Hematopoietic multipotent progenitor cell treated with erythropoietin and hydrocortisone succinate and interleukin-3 and kit ligand, for 15 days (in vitro differentiated cells): ENCODE measurements around the gene BORCS5.
A peak's percentile ranks its signal among the peaks of the same experiment; 100 is the strongest.

ENCODE experiments used
- DNase-seq: peaks from one replicate; pipeline ENCODE4 v3.0.0-alpha.2; 2015; ENCODE audit warnings: low spot score

Gene BORCS5

DNA sequence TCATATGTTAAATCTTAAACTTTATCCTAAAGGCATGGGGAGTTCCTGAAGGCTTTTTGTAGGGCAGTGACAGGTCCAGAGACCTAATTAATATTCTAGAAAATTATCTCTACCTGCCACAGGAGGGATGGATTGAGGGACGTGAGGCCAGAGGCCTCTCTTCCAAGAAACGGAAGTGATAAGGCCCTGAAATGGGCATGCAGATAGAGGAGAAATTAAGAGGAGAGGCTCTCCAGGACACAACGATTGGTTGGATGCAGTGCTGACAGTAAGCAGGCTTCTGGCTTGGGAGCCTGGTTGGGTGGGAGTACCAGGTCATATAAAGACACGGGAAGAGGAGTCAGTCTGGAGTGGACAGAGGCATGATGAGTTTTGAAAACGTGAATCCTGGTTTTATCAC, 3.1 kb upstream of the BORCS5 start:
- DNase-seq, result peak; percentile 72

DNA sequence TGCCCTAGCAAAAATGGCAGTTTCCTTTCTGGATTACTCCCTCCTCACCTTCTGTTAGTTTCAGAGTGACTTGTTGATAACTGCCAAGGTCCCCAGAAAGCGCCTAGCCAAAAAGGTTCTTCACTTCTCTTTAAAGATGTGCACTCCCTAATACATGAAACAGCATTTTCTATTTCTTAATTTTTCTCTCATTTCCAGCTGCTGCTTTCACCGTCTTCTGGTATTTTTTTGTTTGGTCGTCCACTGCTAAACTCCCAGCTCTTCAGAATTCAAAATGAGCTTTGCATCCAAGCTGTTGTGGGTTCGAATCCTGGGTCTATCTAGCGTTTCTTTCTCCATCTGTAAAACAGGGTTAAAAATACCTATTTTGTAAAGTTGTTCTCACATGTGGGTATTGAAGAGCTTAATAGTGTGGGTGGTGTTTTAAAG, 397 bp upstream of the BORCS5 start:
- DNase-seq, result no peak

DNA sequence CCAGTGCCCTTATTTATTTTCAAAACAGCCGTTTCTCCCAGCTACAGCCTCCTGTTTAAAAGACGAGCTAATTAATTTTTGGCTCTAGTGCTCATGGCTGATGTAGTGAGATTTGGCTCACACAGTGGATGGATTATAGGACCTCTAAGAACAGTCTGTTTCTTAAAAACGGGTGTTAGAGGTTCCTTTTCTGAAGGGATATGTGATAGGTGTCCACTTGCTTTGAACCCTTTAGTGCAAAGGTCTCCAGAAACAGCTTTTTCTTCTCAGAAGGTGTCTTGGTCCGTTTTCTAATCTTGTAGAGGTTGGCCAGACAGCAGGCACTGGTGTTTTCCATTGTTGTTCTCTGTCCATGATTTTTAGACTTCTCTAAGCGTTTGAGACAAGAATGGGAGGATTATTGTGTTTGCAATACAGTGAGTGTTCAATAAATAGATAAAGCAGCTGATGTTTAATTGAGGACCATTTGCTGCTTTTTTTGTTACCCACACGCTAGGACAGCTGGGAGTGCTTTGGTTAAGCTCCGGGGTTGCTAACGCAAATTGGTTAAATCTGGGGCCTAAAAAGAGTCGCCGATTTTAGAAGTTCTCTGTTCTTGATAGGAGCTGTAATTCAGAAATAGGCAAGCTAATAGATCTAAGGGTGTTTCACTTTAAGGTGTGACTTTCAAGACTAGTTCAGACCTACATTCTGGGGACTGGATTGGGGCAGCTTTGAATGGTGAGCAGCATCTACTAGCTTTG, 1.0 kb downstream of the BORCS5 start:
- DNase-seq, result no peak

DNA sequence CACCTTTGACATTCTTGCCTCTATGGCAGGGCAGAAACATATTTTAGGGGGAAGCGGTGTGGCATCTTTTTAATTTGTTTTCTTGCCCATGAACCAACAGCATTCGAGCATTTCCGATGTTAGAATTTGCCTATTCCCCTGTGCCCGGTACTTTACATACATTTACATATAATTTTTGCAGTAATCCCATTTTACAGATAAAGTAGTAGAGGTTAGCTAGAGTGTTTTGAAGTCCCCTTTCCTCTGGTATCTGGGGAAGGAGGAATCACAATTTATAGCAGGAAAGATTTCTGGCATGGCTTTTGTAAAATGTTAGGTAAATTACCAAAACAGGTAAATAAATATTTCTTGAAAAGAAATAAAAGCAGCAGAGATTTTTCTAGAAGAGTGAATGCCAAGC, 1.6 kb downstream of the BORCS5 start:
- no peak for DNase-seq

DNA sequence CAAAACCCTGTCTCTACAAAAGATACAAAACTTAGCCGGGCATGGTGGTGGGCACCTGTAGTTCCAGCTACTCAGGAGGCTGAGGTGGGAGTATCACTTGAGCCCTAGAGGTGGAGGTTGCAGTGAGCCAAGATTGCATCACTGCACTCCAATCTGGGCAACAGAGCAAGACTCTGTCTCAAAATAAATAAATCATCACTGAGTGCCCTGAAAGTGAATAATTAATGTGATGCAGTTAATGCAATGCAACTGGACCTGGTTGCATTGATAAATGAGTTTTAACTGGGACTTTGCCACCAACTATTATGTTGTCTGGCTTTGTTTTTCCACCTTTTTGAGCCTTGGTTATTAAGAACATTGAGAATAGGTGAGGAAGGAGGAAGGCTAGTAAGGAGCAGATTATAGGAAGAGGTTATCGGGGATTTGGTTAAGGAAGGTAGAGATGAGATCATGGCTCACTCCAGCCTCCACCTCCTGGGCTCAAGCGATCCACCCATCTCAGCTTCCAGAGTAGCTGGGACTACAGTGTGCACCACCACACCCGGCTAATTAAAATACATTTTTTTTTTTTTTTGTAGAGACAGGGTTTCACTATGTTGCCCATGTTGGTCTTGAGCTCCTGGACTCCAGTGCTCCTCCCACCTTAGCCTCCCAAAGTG, 8.0 kb downstream of the BORCS5 start:
- no peak for DNase-seq

DNA sequence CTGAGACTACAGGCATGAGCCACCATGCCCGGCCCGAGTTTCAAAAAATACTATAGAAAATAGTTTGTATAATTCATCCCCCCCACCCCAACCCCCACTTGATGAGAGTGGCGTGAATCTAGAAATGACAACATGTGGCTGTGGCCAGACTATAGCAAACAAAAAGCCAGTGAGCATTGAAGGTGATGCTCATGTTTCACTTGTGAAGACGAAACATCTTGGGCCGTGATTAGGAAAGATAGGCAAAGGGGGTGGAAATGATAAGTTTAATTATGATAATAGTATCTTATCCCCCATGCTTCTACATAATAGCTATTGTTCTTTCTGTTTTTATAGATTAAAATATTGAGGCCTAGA, 8.5 kb downstream of the BORCS5 start:
- no peak for DNase-seq

DNA sequence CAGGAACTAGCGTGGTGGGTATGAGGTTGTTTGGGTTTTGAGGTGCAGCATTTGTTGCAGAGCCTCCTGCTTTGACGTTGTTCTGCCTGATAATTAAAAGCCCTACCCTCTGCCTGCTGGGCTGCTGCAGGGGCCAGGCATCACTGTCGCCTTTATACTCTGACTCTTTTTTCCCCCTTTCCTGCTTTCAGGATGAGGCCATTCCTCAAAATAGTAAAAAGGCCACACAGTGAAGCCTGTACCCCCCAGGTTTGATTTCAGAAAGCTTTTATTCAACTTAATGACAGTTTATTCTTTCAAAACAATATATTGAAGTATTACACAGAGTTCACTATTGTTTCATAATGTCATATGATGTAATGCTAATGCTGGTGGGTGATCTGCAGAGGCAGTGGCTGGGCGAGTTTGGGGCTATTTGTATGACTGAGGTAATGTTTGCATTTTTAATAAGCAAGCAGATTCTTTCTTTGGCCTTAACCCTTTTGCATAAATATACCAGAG, 9.1 kb downstream of the BORCS5 start:
- no peak for DNase-seq

DNA sequence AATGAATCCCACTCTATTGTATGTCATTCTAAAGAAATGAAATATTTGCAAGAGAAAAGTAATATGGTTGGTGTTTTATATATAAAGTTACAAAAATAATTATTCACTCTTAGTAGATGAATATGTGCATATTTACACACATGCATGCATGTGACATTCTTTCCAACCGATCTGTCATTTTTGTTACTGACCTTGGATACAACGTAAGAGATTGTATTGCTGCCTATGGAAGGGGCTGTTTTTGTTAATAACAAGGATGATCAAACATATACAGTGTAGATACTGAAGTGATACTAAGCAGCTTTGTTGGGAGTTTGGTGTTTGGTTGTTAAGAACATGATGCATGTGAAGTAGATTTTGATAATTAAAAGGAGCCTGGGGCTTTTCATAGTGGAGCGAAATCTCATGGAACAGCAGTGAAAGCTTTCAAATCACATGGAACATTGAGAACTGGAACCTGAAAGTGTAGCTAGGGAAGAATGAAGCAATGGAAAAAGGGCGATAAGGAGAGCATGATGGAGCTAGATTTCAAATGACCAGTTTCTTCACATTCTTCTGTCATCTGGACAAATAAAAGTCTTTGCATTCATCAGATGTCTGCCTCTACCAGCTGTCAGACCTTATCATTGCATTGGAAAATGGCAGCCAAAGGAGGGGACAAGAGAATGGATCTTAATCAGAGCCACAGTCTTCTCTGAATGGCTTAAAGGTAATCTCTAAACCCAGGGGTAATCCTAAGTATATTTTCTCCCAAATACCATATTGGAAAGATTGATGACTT, 10.0 kb downstream of the BORCS5 start:
- DNase-seq, result no peak

DNA sequence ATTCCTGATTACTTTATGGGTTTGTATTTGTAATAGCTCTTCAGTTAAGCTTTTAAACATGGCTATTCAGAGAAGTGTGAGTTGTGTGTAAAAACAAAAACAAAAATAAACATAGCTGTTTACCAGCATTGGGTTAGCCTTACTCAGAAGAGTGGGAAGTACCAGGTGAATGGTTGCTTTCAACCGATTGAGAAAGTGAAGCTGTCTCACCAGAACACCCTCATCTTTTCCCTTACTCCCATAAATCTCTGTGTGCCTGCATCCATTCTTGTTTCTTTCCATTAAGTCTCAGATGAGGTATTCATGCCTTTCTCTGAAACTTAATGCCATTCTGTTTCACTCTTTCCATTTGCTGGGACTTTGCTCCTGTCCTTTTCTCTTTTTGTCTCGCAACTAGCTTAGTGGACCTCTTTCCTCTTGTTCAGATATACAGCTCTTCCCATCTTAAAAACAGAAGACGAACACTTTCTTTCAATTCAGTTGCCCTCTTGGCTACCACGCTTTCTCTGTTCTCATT, 10.7 kb downstream of the BORCS5 start:
- DNase-seq, result no peak

DNA sequence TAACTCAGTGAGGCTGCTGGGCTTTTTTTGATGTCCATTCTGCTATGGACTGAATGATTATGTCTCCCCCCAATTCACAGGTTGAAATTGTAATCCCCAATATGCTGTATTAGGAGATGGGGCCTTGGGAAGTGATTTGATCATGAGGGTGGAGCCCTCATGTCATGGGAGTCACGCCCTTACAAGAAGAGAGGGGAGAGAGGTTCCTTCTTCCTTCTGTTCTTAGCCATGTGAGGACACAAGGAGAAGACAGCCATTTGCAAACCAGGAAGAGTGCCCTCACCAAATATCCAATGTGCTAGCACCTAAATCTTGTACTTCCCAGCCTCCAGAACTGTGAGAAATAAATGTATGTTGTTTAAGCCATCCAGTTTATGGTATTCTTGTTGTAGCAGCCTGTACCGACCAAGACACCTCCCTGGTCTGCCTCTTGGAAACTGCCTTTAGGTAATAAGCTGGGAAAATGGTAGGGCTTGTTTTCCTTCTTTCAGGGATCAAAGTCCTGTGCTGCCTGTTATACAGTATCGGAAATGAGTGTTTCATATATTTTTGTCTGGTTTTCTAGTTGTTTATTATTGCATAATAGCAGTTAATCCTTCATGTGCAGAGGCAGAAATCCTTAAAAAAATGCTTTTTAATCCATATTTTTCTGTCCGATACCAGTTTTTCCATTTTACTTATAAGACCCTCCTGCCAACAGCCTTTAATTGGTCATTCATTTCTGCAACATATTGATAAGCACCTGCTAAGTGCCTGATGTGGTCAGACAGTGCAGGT, 16.3 kb downstream of the BORCS5 start:
- DNase-seq, result no peak

DNA sequence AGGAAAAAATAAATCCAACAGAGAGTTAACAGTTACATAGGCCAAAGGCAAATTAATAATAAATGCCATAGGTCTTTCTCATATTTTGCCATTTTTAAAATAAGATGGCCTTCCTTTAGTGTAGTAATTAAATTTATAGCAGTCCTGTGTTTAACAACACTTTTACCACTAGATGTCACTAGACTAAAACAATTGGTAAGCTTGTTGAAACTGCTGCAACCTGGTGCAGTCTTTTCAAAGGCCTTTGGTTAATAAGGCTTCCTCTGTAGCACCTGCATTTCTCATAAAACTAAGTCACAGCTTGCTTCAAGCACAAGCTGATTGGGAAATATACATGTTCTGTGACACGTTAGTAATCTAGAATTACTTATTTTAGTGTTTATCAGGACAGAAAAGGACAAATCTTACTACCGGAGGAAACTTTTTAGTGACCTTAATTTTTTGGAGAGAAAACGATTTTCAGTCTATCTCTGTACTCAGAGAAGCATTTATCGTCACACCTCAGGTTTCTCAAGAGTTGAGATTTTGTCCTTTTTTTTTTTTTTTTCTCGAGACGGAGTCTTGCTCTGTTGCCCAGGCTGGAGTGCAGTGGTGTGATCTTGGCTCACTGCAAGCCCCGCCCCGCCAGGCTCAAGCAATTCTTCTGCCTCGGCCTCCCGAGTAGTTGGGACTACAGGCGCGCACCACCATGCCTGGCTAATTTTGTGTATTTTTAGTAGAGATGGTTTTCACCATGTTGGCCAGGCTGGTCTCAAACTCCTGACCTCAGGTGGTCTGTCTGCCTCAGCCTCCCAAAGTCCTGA, 20.0 kb downstream of the BORCS5 start:
- DNase-seq, result peak; percentile 85

DNA sequence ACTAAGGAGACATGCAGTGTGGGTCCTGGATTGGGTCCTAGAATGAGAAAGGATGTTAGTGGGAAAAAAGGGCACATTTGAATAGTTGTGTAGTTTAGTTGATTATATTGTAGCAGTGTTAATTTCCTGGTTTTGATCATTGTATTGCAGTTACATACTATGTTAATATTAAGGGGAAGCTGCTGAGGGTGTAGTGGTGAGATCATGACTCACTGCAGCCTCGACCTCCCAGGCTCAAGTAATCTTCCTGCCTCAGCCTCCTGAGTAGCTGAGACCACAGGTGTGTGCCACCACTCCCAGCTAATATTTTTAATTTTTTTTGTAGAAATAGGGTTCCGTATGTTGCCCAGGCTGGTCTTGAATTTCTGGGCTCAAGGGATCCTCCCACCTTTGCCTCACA, 21.7 kb downstream of the BORCS5 start:
- no peak for DNase-seq

DNA sequence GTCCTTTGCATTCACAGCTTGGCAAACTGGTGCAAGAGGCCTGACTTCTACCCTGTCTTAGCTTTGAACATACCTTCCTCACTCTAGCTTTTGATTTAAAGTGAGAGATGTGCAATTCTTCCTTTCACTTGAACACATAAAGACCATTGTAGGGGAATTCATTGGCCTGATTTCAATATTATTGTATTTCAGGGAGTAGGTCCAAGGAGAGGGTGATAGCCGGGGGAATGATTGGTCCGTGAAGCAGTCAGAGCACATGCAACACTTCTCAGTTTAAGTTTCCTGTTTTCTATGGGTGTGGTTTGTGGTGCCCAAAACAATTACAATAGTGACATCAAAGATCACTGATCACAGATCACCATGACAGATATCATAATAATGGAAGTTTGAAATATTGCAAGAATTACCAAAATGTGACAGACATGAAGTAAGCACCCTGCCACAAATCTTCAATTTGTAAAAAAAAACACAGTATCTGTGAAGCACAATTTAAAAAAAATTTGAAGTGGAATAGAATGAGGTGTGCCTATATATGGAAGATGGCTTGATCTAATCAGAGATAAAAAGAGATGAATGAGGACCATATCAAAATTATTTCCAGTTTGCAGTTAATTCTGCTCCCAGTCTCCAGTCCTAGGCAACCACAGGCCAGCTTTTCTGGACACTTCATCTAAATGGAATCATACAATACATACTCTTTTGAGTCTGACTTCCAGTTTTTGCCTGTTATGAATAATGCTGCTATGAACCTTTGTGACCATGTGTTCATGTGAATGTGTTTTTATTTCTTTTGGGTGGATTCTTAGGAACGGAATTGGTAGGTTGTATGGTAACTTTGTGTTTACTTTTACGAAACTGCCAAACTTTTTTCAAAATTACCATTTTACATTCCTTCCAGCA, 23.2 kb downstream of the BORCS5 start:
- no peak for DNase-seq

DNA sequence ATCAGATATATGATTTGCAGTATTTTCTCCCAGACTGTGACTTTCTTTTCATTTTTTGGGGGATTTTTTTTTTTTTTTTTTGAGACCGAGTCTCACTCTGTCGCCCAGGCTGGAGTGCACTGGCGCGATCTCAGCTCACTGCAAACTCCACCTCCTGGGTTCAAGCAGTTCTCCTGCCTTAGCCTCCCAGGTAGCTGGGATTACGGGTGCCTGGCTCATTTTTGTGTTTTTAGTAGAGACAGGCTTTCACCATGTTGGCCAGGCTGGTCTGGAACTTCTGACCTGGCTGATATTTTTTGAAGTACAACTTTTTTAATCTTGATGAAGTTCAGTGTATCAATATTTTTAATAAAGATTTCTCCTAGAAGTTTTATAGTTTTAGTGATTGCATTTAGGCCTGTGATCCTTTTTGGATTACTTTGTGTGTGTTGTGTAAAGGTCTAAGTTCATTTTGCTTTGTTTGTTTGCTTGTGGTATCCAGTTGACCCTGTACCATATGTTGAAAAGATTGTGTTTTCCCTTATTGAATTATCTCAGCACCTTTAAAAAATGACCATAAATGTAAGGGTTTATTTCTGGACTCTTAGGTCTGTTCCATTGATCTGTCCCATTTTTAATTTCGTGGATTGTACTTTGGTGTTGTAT, 24.2 kb downstream of the BORCS5 start:
- no peak for DNase-seq

DNA sequence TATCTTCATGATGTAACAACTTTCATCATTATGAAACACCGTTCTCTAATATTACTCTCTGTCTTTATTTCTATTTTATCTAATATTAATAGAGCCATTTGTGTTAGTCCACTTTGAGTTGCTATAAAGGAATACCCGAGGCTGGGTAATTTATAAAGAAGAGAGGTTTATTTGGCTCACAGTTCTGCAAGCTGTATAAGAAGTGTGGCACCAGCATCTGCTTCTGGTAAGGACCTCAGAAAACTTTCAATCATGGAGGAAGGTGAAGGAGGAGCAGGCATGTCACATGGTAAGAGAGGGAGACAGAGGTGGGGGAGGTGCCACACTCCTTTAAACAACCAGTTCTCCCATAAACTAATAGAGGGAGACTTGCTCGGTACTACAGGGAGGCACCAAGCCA, 25.1 kb downstream of the BORCS5 start:
- DNase-seq, result no peak

DNA sequence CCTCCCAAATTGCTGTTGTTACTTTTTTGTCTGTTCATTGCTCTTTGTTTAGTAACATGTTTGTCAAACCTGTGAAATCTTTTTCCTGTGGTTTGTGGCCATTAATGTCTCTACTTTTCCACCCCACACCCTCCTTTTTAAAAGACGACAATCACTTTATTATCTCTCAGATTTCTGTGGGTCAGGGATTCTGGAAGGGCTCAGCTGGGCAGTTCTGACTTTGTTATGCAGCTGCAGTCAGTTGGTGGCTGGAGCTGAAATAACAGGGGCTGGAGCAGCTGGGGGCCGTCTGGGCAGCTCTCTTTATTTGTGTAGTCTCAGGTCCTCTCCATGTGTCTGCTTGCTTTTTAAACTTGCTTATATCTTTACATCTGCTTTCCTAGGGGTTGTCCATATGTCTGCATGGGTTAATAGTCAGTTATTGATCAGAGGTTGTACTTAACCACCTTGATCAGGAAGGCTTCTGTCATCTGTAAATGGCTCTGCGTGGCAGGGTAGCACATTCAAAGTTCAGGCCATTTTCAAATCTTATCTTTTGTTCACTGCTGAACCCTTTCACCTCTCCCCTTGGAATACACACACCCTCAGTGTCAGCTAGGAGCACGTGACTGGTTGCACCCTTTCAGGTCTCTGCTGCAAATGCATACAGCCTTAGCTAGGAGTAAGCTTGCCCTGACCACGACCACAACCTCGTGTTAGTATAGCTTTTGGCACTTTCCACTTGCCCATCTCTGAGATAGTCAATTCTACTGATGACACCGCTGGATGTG, 27.9 kb downstream of the BORCS5 start:
- DNase-seq, result no peak

DNA sequence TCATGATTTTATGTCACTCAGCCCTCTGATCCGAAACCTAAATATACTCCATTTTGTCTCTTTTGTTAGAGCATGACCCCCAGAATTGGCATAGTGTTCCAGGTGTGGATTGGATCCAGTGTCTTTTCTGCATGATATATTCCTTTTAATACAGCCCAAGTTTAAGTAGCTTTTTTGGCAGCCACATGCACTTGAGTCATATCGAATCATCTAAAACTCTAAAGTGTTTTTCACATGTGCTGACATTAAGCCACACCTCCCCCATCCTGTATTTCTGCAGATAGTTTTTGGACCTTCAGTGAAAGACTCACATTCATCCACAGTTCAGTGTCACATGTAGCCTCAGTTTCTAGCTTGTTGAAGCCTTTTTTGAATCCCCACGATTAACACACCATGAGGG, 30.6 kb downstream of the BORCS5 start:
- DNase-seq, result no peak

DNA sequence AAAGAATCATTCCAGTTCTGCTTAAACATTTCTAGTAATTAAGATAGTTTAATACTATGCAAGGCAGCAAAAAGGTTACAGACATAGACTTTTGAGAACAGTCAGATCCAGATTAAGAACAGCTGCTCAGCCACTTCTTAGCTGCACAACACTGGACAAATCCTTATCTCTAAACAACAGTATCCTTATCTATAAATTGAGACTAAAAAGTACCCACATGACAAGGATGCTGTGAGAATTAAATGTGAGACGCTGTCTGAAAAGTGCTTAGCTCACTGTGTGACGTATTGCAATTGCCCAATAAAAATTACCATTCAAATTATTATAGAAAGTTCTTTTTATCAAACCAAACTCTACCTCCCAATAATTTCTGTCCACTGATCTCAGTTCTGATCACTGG, 35.5 kb downstream of the BORCS5 start:
- peak; percentile 36 for DNase-seq

DNA sequence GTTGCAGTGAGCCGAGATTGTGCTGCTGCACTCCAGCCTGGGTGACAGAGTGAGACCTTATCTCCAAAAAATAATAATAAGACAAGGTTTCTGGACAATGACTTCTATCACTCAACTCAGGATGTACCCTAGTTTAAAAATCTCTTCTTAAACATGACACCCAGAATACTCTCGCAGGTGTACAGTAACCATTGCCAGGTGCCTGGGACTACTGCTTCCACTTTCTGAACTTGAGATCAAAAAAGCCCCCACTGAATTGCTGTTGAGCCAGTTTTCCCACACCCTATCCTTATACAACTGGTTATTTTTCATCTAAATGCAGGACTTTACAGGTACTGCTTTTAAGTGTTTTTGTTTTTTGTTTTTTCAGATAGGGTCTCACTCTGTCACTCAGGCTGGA, 36.3 kb downstream of the BORCS5 start:
- DNase-seq, result no peak
